Measurements from ENCODE around the gene DGUOK.

DNA sequence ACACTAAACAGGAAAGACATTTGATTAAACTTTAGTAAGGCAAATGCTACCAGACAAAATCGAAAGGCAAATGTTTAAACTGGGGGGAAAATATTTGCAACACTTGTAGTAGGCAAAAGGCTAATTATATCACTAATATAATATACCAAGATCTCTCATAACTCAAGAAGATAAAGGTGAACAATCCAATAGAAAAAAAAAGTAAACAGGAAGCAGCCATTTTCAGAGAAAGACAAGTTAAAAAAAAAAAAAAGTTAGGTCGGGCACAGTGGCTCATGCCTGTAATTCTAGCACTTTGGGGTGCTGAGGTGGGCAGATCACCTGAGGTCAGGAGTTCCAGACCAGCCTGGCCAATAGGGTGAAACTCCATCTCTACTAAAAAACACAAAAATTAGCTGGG, 38.3 kb upstream of the DGUOK start:
- TF ChIP-seq EZH2 (IDR thresholded peaks at IDR 0.05; ENCODE audit: insufficient read depth, poor library complexity, severe bottlenecking): no peak
- no peak for TF ChIP-seq EZH2phosphoT487 (IDR thresholded peaks at IDR 0.05; ENCODE audit: insufficient read depth, low read depth)
